Mesenchymal stem cell (in vitro differentiated cells and primary cell): ENCODE measurements around the gene NCR2.

Experiments
- DNase-seq: peaks from one replicate; pipeline ENCODE4 v3.0.0-alpha.2; 2013
- H2AFZ ChIP-seq: one replicate; pipeline ENCODE4 v1.6.1; 2013; ENCODE audit warnings: low read depth, mild to moderate bottlenecking, control low read depth, inconsistent platforms, low read length, moderate library complexity
- H2AK5ac ChIP-seq: 2 replicates; pipeline ENCODE4 v1.6.1; 2013; ENCODE audit warnings: low read length, moderate library complexity, mild to moderate bottlenecking, inconsistent platforms; ENCODE audit not compliant: severe bottlenecking
- H2BK120ac ChIP-seq: one replicate; pipeline ENCODE4 v1.6.1; 2013; ENCODE audit warnings: low read depth, mild to moderate bottlenecking, inconsistent platforms, low read length, moderate library complexity
- H2BK12ac ChIP-seq, 2 experiments: one replicate each; pipeline ENCODE4 v1.6.1; 2013; ENCODE audit warnings: inconsistent platforms in 2 of 2, low read length in 2 of 2, mild to moderate bottlenecking in 2 of 2, moderate library complexity in 2 of 2, control low read depth in 1 of 2
- H2BK15ac ChIP-seq: one replicate; pipeline ENCODE4 v1.6.1; 2013; ENCODE audit warnings: mild to moderate bottlenecking, low read depth, inconsistent platforms; ENCODE audit not compliant: poor library complexity, severe bottlenecking
- H2BK5ac ChIP-seq: 2 replicates; pipeline ENCODE4 v1.6.1; 2013; ENCODE audit warnings: low read depth, mild to moderate bottlenecking, low read length, control low read depth, inconsistent platforms; ENCODE audit not compliant: poor library complexity, severe bottlenecking
- H3K14ac ChIP-seq, 2 experiments: one replicate each; pipeline ENCODE4 v1.6.1; 2013; ENCODE audit warnings: inconsistent platforms in 2 of 2, low read length in 2 of 2, control low read depth in 1 of 2, mild to moderate bottlenecking in 1 of 2, moderate library complexity in 1 of 2
- H3K18ac ChIP-seq, 2 experiments: one replicate each; pipeline ENCODE4 v1.6.1; 2013; ENCODE audit warnings: inconsistent platforms in 2 of 2, low read length in 2 of 2, control low read depth in 1 of 2, low read depth in 1 of 2, mild to moderate bottlenecking in 1 of 2
- H3K23ac ChIP-seq, 2 experiments: one replicate each; pipeline ENCODE4 v1.6.1; 2013; ENCODE audit warnings: inconsistent platforms in 2 of 2, low read length in 2 of 2, mild to moderate bottlenecking in 2 of 2, moderate library complexity in 2 of 2, control low read depth in 1 of 2
- H3K27ac ChIP-seq: 2 replicates; pipeline ENCODE4 v1.5.1; 2013; ENCODE audit warnings: mild to moderate bottlenecking, moderate library complexity, low read length, control low read depth, inconsistent platforms; ENCODE audit not compliant: poor library complexity, severe bottlenecking
- H3K27me3 ChIP-seq, 2 experiments: 2 replicates each; pipeline versions ENCODE4 v1.6.1 to v1.7.0; 2013; ENCODE audit warnings: low read length in 2 of 2, mild to moderate bottlenecking in 2 of 2, moderate library complexity in 2 of 2, control low read depth in 1 of 2, inconsistent platforms in 1 of 2; ENCODE audit not compliant: control insufficient read depth in 1 of 2, insufficient read depth in 1 of 2
- H3K36me3 ChIP-seq, 2 experiments: 2 replicates each; pipeline versions ENCODE4 v1.6.1 to v1.7.0; 2013; ENCODE audit warnings: low read length in 2 of 2, control low read depth in 1 of 2, inconsistent platforms in 1 of 2, low read depth in 1 of 2, mild to moderate bottlenecking in 1 of 2; ENCODE audit not compliant: insufficient read depth in 2 of 2, control insufficient read depth in 1 of 2
- H3K4ac ChIP-seq, 2 experiments: one replicate each; pipeline ENCODE4 v1.6.1; 2013; ENCODE audit warnings: inconsistent platforms in 2 of 2, low read length in 2 of 2, mild to moderate bottlenecking in 2 of 2, moderate library complexity in 2 of 2, control low read depth in 1 of 2, low read depth in 1 of 2
- H3K4me1 ChIP-seq: 2 replicates; pipeline ENCODE4 v1.6.1; 2013; ENCODE audit warnings: low read depth, low read length, control low read depth; ENCODE audit not compliant: control insufficient read depth, insufficient read depth
- H3K4me2 ChIP-seq: 2 replicates; pipeline ENCODE4 v1.6.1; 2013; ENCODE audit warnings: low read length, mild to moderate bottlenecking, inconsistent platforms; ENCODE audit not compliant: poor library complexity, severe bottlenecking
- H3K4me3 ChIP-seq, 2 experiments: 2 replicates each; pipeline versions ENCODE4 v1.5.1 to v1.7.0; 2013; ENCODE audit warnings: low read length in 2 of 2, mild to moderate bottlenecking in 2 of 2, control low read depth in 1 of 2, low read depth in 1 of 2; ENCODE audit not compliant: insufficient read depth in 1 of 2
- H3K79me1 ChIP-seq: replicated peaks from 2 replicates; pipeline ENCODE4 v1.6.1; 2013; ENCODE audit warnings: mild to moderate bottlenecking, control low read depth, low read length, inconsistent platforms; ENCODE audit not compliant: poor library complexity, severe bottlenecking
- H3K9ac ChIP-seq: 2 replicates; pipeline ENCODE4 v1.7.0; 2013; ENCODE audit warnings: mild to moderate bottlenecking, low read length, moderate library complexity
- H3K9me3 ChIP-seq: 2 replicates; pipeline ENCODE4 v1.7.0; 2013; ENCODE audit warnings: mild to moderate bottlenecking, low read length; ENCODE audit not compliant: control insufficient read depth
- H4K8ac ChIP-seq: one replicate; pipeline ENCODE4 v1.6.1; 2013; ENCODE audit warnings: inconsistent platforms, mild to moderate bottlenecking, low read length, moderate library complexity
- H4K91ac ChIP-seq: one replicate; pipeline ENCODE4 v1.6.1; 2013; ENCODE audit warnings: mild to moderate bottlenecking, low read length, inconsistent platforms
- WGBS: methylation state at CpG from one replicate; pipeline ENCODE4 v1.1.7; 2013; ENCODE audit warnings: mixed read lengths; 5-methylcytosine and 5-hydroxymethylcytosine counted together

The NCR2 gene

DNA sequence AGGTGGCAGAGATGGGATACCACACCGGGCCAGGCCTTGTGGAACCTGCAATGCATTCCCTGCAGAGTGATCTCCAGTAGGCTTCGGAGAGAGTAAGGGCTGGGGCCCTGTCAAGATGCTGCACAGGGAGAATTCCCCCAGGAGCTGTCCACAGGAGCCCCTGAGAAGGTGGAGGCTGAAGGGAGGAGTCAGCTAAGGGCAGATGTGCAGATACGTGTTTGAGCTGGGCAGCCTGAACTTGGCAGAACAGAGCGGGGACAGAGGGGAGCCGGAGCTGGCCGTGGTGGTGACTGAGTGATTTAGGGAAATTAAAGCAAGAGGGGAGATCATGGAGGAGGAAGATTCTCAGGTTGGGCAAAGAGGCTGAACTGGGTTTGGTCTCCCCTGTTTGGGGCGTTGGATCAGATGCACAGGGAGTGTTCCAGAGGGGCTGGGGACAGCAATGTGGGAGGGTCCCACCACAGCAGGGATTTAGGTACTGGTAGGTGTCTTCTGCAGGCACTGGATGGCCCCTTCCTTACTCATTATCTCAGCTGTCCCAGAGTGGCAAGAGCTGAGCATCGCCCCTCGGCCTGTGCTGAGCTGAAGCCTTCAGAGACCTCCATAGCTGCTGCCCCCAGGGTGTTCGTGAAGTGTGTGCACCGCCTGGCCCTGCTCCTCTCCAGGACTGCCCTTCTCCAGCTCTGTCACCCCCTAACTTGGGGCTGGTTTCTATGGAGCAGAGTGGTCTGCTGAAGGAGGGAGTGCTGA is 3.8 kb upstream of the NCR2 start:
- H2BK15ac ChIP-seq = no peak overlapping the region
- H3K4ac ChIP-seq = no peak overlapping the region
- H3K23ac ChIP-seq = no peak overlapping the region
- no peaks in the 10 kb centered on the region for H3K36me3 ChIP-seq
- H3K27ac ChIP-seq = no peak overlapping the region
- no peak overlapping the region for H2BK5ac ChIP-seq
- H2AFZ ChIP-seq = no peak overlapping the region
- H2BK120ac ChIP-seq = no peak overlapping the region
- H2BK12ac ChIP-seq = no peak overlapping the region
- H3K4me1 ChIP-seq = no peaks in the 10 kb centered on the region
- H3K79me1 ChIP-seq = no peaks in the 10 kb centered on the region
- no peak overlapping the region for H4K8ac ChIP-seq
- whole genome bisulfite sequencing = 91% methylated on average over 11 of the region's 11 CpGs
- no peak overlapping the region for H2AK5ac ChIP-seq
- no peak overlapping the region for H3K4me3 ChIP-seq
- no peak overlapping the region for H4K91ac ChIP-seq
- peaks cover 55 to 82% of the 10 kb centered on the region in 2 experiments for H3K27me3 ChIP-seq
- H3K9me3 ChIP-seq = no peaks in the 10 kb centered on the region
- no peak for DNase-seq
- no peak overlapping the region for H3K18ac ChIP-seq
- H3K9ac ChIP-seq = no peak overlapping the region
- H3K14ac ChIP-seq = no peak overlapping the region
- no peak overlapping the region for H3K4me2 ChIP-seq

DNA sequence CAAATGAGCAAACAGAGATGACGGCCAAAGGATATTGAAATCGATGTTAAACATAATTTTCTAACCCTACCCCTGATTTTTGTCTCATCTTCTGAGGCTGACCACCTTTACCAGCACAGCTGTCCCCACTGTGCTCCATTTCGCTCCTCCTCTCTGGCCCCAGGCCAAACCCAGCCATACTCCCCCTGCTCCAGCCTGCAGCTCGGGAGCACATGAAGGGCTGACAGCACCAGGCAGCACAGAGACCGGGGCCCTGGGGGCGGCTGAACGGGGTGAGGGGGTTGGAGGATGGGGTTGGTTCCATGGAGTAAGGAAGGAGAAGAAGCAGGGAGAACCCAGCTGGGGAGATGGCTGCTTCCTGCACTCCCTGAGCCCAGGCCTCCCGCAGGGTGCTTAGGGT is 3.2 kb upstream of the NCR2 start:
- H3K9ac ChIP-seq = no peak overlapping the region
- H4K91ac ChIP-seq = no peak overlapping the region
- H3K4me1 ChIP-seq = no peaks in the 10 kb centered on the region
- H3K9me3 ChIP-seq = no peaks in the 10 kb centered on the region
- H2BK15ac ChIP-seq = no peak overlapping the region
- H2BK120ac ChIP-seq = no peak overlapping the region
- no peak overlapping the region for H3K14ac ChIP-seq
- H4K8ac ChIP-seq = peak overlapping the region; percentile 4
- H3K4me2 ChIP-seq = no peak overlapping the region
- H3K4ac ChIP-seq = no peak overlapping the region
- no peaks in the 10 kb centered on the region for H3K36me3 ChIP-seq
- H2AK5ac ChIP-seq = no peak overlapping the region
- no peak overlapping the region for H2BK12ac ChIP-seq
- no peak overlapping the region for H3K27ac ChIP-seq
- no peak for DNase-seq
- peaks cover 55 to 82% of the 10 kb centered on the region in 2 experiments for H3K27me3 ChIP-seq
- no peak overlapping the region for H2BK5ac ChIP-seq
- H3K23ac ChIP-seq = no peak overlapping the region
- no peak overlapping the region for H2AFZ ChIP-seq
- H3K4me3 ChIP-seq = no peak overlapping the region
- WGBS = 83% methylated on average over 6 of the region's 8 CpGs
- H3K18ac ChIP-seq = no peak overlapping the region
- H3K79me1 ChIP-seq = no peaks in the 10 kb centered on the region

DNA sequence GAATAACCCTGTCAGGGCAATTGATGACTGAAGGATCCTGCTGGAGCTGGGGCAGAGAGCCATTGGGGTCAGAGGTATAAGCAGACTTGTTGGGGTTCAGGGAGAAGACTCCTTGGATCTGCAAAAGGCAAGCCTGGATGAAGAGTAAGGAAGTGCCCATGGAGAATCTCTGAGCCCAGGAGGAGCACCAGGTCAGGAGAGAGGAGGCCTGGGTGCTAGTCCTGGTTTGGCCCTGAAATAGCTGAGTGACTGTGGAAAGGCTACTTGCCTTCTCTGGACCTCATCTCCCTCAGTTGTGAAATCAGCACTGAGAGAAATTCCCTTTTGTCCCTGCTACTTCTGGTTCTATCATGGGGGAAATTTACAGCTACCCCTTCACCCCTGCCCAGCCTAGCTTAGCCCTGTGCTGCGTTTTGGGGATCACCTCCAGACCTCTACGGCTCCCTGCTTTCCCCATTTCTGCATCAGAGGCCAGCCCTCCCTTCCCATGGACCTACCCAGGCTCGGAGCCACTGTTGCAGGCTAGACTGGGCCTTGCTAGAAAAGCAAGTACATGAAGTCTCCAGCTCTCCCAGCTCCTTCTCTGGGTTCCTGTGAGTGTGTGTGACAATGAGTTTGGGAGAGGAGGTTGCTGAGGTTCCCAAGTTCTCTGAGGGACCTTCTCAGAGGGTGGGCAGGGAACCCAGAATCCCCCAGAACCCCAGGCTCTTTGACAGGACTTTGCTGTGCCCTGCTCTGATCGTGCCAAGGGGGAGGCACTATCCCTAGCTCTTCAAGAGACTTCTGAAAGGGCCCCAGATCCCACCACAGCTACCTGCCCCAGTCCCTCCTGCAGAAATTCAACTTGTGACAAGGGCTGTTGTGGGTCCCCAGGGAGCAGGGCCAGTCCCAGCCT is 2.3 kb upstream of the NCR2 start:
- Histone ChIP-seq H3K9me3 (no peaks in the 10 kb centered on the region), H2AK5ac (no peak overlapping the region), H3K18ac (no peak overlapping the region), H2BK120ac (no peak overlapping the region), H3K4me2 (no peak overlapping the region), H2AFZ (no peak overlapping the region), H3K23ac (no peak overlapping the region), H3K4ac (no peak overlapping the region), H4K8ac (no peak overlapping the region), H3K14ac (no peak overlapping the region), H2BK12ac (no peak overlapping the region), H3K4me3 (no peak overlapping the region), H3K79me1 (no peaks in the 10 kb centered on the region), H3K36me3 (no peaks in the 10 kb centered on the region), H2BK5ac (no peak overlapping the region), H3K4me1 (no peaks in the 10 kb centered on the region), H3K9ac (no peak overlapping the region), H4K91ac (no peak overlapping the region), H2BK15ac (peak overlapping the region; percentile 36), H3K27me3 (peaks cover 52 to 79% of the 10 kb centered on the region in 2 experiments), H3K27ac (no peak overlapping the region)
- DNase-seq = no peak
- WGBS = 63% methylated on average over 3 of the region's 4 CpGs

DNA sequence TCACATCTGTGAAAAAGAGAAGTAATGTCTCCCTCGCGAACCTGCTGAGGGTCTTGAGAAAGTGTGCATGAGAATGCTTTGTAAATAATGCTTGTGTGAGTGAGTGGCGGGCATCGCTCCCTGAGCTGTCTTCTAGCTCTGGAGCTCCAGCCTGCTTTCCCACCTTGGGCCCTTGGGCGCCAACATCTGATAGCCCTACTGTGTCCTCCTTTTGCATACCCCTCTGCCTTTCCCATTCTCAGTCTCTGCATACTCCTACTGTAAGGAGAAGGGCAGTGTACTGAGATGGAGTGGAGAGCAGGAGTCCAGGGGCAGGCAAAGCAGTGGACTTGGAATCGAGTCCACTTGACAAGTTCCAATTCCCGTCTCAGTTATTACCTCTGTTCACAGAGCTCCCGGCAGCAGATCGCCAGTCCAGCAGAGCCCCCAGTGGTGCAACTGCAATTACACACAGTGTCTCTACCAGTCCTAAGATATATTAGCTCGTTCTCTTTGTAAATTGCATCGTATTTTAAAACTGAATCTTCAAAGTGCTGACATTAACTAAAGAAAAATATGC is 847 bp upstream of the NCR2 start:
- H3K23ac ChIP-seq = no peak overlapping the region
- 78% methylated on average over 7 of the region's 11 CpGs for WGBS
- H3K27ac ChIP-seq = no peak overlapping the region
- H3K18ac ChIP-seq = no peak overlapping the region
- H2BK120ac ChIP-seq = no peak overlapping the region
- no peaks in the 10 kb centered on the region for H3K79me1 ChIP-seq
- H2AFZ ChIP-seq = no peak overlapping the region
- H3K9ac ChIP-seq = no peak overlapping the region
- H2AK5ac ChIP-seq = no peak overlapping the region
- H4K91ac ChIP-seq = no peak overlapping the region
- H3K4ac ChIP-seq = no peak overlapping the region
- peak; percentile 16 for DNase-seq
- no peak overlapping the region for H2BK5ac ChIP-seq
- H3K4me3 ChIP-seq = no peak overlapping the region
- H3K14ac ChIP-seq = peak overlapping the region in 1 of 2 experiments; percentile 3
- H4K8ac ChIP-seq = no peak overlapping the region
- no peaks in the 10 kb centered on the region for H3K36me3 ChIP-seq
- H2BK12ac ChIP-seq = no peak overlapping the region
- no peaks in the 10 kb centered on the region for H3K4me1 ChIP-seq
- H3K4me2 ChIP-seq = no peak overlapping the region
- no peak overlapping the region for H2BK15ac ChIP-seq
- peaks cover 41 to 76% of the 10 kb centered on the region in 2 experiments for H3K27me3 ChIP-seq
- no peaks in the 10 kb centered on the region for H3K9me3 ChIP-seq
